Activated gamma-delta T cell treated with anti-CD3 and anti-CD28 coated beads, Interleukin-2, amount 50 U/mL, for 16 hours (primary cell): Measurements from ENCODE around the gene ANO4.

Experiments used
- DNase-seq: peaks from one replicate; pipeline ENCODE4 v3.0.0-alpha.2; 2020; ENCODE audit warnings: low read depth

ANO4 gene

GRCh38 chr12:100794441-100795173 lies at the start of gene ANO4:
TSS of gene ANO4 (plus strand) at chr12:100794776. CDS start at chr12:100901786, 107,010 bp downstream.
- no peak for DNase-seq

- no peak for DNase-seq
Measured at GRCh38 chr12:100745378-100746071, 49.1 kb upstream of the ANO4 start.

GRCh38 chr12:100752841-100753240 lies 41.7 kb upstream of the ANO4 start:
- DNase-seq: no peak

- DNase-seq: no peak
Measured at GRCh38 chr12:100753837-100754236, 40.7 kb upstream of the ANO4 start.

GRCh38 chr12:100755186-100755585 lies 39.4 kb upstream of the ANO4 start:
- DNase-seq: no peak

- DNase-seq: no peak
Measured at GRCh38 chr12:100758083-100758482, 36.5 kb upstream of the ANO4 start.

GRCh38 chr12:100767371-100767770 lies 27.2 kb upstream of the ANO4 start:
- no peak for DNase-seq

- DNase-seq: no peak
Measured at GRCh38 chr12:100767950-100768349, 26.6 kb upstream of the ANO4 start.

- no peak for DNase-seq
Measured at GRCh38 chr12:100778967-100779590, 15.5 kb upstream of the ANO4 start.

- no peak for DNase-seq
Measured at GRCh38 chr12:100789146-100789545, 5.4 kb upstream of the ANO4 start.

- no peak for DNase-seq
Measured at GRCh38 chr12:100789975-100790374, 4.6 kb upstream of the ANO4 start.

GRCh38 chr12:100790552-100790951 lies 4.0 kb upstream of the ANO4 start:
- no peak for DNase-seq

GRCh38 chr12:100793182-100793581 lies 1.4 kb upstream of the ANO4 start:
- DNase-seq: no peak

- DNase-seq: no peak
Measured at GRCh38 chr12:100795174-100795799, 711 bp downstream of the ANO4 start.

- DNase-seq: no peak
Measured at GRCh38 chr12:100795800-100796179, 1.2 kb downstream of the ANO4 start.

- DNase-seq: no peak
Measured at GRCh38 chr12:100796621-100797020, 2.0 kb downstream of the ANO4 start.

- no peak for DNase-seq
Measured at GRCh38 chr12:100797246-100797645, 2.7 kb downstream of the ANO4 start.

- DNase-seq: no peak
Measured at GRCh38 chr12:100797786-100798185, 3.2 kb downstream of the ANO4 start.

- DNase-seq: no peak
Measured at GRCh38 chr12:100798286-100799160, 3.9 kb downstream of the ANO4 start.

- no peak for DNase-seq
Measured at GRCh38 chr12:100799770-100800169, 5.2 kb downstream of the ANO4 start.

GRCh38 chr12:100800723-100801122 lies 6.1 kb downstream of the ANO4 start:
- no peak for DNase-seq

- DNase-seq: no peak
Measured at GRCh38 chr12:100801320-100801719, 6.7 kb downstream of the ANO4 start.
